ENCODE results near the gene WNT5B.

DNA sequence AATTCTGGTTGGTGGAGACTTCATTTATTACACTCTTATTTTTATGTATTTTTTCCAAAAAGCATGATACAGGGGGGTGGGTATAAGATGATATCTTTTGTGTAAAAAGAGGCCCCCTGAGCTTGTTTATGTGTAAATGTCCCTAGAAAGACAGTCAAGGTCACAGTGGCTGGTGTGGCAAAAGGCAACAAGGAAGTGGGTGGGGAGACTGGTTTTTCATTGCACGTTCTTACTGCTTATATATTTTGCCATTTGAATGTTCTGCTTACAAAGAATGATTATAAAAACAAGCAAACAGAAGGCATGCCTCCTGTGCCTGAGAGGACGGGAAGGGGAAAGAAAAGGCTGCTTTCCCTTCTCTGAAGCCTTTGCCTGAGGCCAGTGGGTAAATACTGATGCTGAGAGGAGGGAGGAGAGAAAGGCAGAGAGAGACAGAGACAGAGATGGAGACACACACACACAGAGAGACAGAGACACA, 37.7 kb downstream of the WNT5B start:
- TF ChIP-seq, protein P1, sequence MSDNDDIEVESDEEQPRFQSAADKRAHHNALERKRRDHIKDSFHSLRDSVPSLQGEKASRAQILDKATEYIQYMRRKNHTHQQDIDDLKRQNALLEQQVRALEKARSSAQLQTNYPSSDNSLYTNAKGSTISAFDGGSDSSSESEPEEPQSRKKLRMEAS (IDR thresholded peaks at IDR 0.05; ENCODE audit: insufficient read depth, insufficient read length), result no peak
- TF ChIP-seq JUN (IDR thresholded peaks at IDR 0.05; ENCODE audit: borderline replicate concordance, insufficient read depth, insufficient read length, low read depth) (no peak), POLR2A (IDR thresholded peaks at IDR 0.05; ENCODE audit: low read depth, low read length) (no peak), MYC (IDR thresholded peaks at IDR 0.05; ENCODE audit: low read depth, low read length) (no peak)
- TF ChIP-seq, protein P2, sequence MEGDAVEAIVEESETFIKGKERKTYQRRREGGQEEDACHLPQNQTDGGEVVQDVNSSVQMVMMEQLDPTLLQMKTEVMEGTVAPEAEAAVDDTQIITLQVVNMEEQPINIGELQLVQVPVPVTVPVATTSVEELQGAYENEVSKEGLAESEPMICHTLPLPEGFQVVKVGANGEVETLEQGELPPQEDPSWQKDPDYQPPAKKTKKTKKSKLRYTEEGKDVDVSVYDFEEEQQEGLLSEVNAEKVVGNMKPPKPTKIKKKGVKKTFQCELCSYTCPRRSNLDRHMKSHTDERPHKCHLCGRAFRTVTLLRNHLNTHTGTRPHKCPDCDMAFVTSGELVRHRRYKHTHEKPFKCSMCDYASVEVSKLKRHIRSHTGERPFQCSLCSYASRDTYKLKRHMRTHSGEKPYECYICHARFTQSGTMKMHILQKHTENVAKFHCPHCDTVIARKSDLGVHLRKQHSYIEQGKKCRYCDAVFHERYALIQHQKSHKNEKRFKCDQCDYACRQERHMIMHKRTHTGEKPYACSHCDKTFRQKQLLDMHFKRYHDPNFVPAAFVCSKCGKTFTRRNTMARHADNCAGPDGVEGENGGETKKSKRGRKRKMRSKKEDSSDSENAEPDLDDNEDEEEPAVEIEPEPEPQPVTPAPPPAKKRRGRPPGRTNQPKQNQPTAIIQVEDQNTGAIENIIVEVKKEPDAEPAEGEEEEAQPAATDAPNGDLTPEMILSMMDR (IDR thresholded peaks at IDR 0.05; ENCODE audit: extremely low read depth in 1 of 2, insufficient read depth in 1 of 2, low read depth in 1 of 2, low read length in 2 of 2), result no peak
